SKM-1 treated with dmso at 0.1 percent for 144 hours (cell line): ENCODE measurements around the gene CFAP20.

Source experiments
- DNase-seq: peaks from one replicate; lab custom pipeline; 2025; ENCODE audit not compliant: unreplicated experiment; lab: John Stamatoyannopoulos, UW

CFAP20 gene

GRCh38 chr16:58129097-58129936 lies at the start of gene CFAP20:
CFAP20 (minus strand) TSS chr16:58129381; CDS start chr16:58129115, 266 bp downstream.
- peak; percentile 100 for DNase-seq

- DNase-seq = no peak
Observed at GRCh38 chr16:58177353-58177710, 48.2 kb upstream of the CFAP20 start.

- no peak for DNase-seq
Observed at GRCh38 chr16:58176608-58177352, 47.6 kb upstream of the CFAP20 start.

- no peak for DNase-seq
Observed at GRCh38 chr16:58170223-58170622, 41.0 kb upstream of the CFAP20 start.

- DNase-seq = no peak
Observed at GRCh38 chr16:58160855-58161254, 31.7 kb upstream of the CFAP20 start.

- DNase-seq = no peak
Observed at GRCh38 chr16:58158725-58159124, 29.5 kb upstream of the CFAP20 start.

- DNase-seq = no peak
Observed at GRCh38 chr16:58157951-58158540, 28.9 kb upstream of the CFAP20 start.

- no peak for DNase-seq
Observed at GRCh38 chr16:58157239-58157638, 28.1 kb upstream of the CFAP20 start.

- no peak for DNase-seq
Observed at GRCh38 chr16:58155839-58156238, 26.7 kb upstream of the CFAP20 start.

- DNase-seq = no peak
Observed at GRCh38 chr16:58154345-58154744, 25.2 kb upstream of the CFAP20 start.

GRCh38 chr16:58152246-58152868 lies 23.2 kb upstream of the CFAP20 start:
- no peak for DNase-seq

- DNase-seq = no peak
Observed at GRCh38 chr16:58148526-58148925, 19.3 kb upstream of the CFAP20 start.

- DNase-seq = no peak
Observed at GRCh38 chr16:58148099-58148498, 18.9 kb upstream of the CFAP20 start.

GRCh38 chr16:58138852-58139251 lies 9.7 kb upstream of the CFAP20 start:
- DNase-seq = no peak

GRCh38 chr16:58137581-58137980 lies 8.4 kb upstream of the CFAP20 start:
- no peak for DNase-seq

- DNase-seq = no peak
Observed at GRCh38 chr16:58128711-58129096, 477 bp downstream of the CFAP20 start.

- no peak for DNase-seq
Observed at GRCh38 chr16:58128181-58128631, 975 bp downstream of the CFAP20 start.

GRCh38 chr16:58127634-58128033 lies 1.5 kb downstream of the CFAP20 start:
- DNase-seq = no peak

GRCh38 chr16:58127033-58127556 lies 2.1 kb downstream of the CFAP20 start:
- DNase-seq = peak; percentile 18

GRCh38 chr16:58126451-58126961 lies 2.7 kb downstream of the CFAP20 start:
- no peak for DNase-seq

GRCh38 chr16:58125781-58126335 lies 3.3 kb downstream of the CFAP20 start:
- no peak for DNase-seq
